ENCODE results near the gene ACVR2A. TPM values are rescaled to one million over a fixed set of nuclear protein-coding genes. Genes with fewer than 3 reads are reported as not detected.
A peak's percentile ranks its signal among the peaks of the same experiment; 100 is the strongest.

Gene ACVR2A
- total RNA-seq, 1 experiment from 2014 or later, result 13.4 TPM

- Histone ChIP-seq H3K9ac (ENCODE audit: extremely low read depth, insufficient read length, low read length) (no peak overlapping the region), H2BK20ac (ENCODE audit: low read depth, low read length, poor library complexity, severe bottlenecking) (no peak overlapping the region), H3K56ac (ENCODE audit: insufficient read length, low read depth, low read length) (no peak overlapping the region), H3K27ac (ENCODE audit: insufficient read length, low read depth, low read length) (no peak overlapping the region), H2AFZ (ENCODE audit: low read length) (no peak overlapping the region), H4K20me1 (ENCODE audit: control insufficient read depth, insufficient read depth, insufficient read length) (no peaks in the 10 kb centered on the region), H3T11ph (ENCODE audit: low read length) (no peak overlapping the region), H3K27me3 (ENCODE audit: insufficient read depth, low read length) (no peaks in the 10 kb centered on the region), H3K9me3 (ENCODE audit: control insufficient read depth, low read depth, low read length) (no peaks in the 10 kb centered on the region), H2BK15ac (ENCODE audit: low read depth, low read length) (no peak overlapping the region), H3K79me1 (ENCODE audit: insufficient read depth, low read depth, low read length, poor library complexity, severe bottlenecking) (no peaks in the 10 kb centered on the region), H3K4ac (ENCODE audit: low read depth, low read length) (no peak overlapping the region), H2BK5ac (ENCODE audit: insufficient read length, low read length) (no peak overlapping the region), H4K5ac (ENCODE audit: insufficient read length, low read depth, low read length) (no peak overlapping the region), H2BK12ac (ENCODE audit: insufficient read length, low read depth, low read length) (no peak overlapping the region), H3K23me2 (ENCODE audit: insufficient read length, low read depth, low read length, poor library complexity, severe bottlenecking) (no peaks in the 10 kb centered on the region), H3K14ac (ENCODE audit: insufficient read depth, low read length) (no peak overlapping the region), H3K79me2 (ENCODE audit: insufficient read depth, low read length) (no peaks in the 10 kb centered on the region), H3K4me1 (ENCODE audit: insufficient read depth, low read length) (no peaks in the 10 kb centered on the region), H3K23ac (ENCODE audit: insufficient read length, low read depth, low read length) (no peak overlapping the region), H3K18ac (ENCODE audit: insufficient read length, low read depth, low read length) (no peak overlapping the region), H3K4me2 (ENCODE audit: insufficient read depth, insufficient read length, low read length) (no peak overlapping the region), H2AK5ac (ENCODE audit: insufficient read length, low read length) (no peak overlapping the region), H4K8ac (replicated peaks; ENCODE audit: insufficient read length, low read depth, low read length) (no peak overlapping the region), H4K91ac (ENCODE audit: insufficient read length, low read depth, low read length) (no peak overlapping the region), H2BK120ac (ENCODE audit: low read depth, low read length, poor library complexity, severe bottlenecking) (no peak overlapping the region)
- DNase-seq, result no peak
- no peaks in the 10 kb centered on the region for H3K27me3 Mint-ChIP-seq (ENCODE audit: low read depth)
- H3K4me1 Mint-ChIP-seq, result peaks cover 7 to 8% of the 10 kb centered on the region in 2 experiments; a peak in 3 of 4 replicates
- no peak overlapping the region for H3K27ac Mint-ChIP-seq
- TF ChIP-seq CTCF (conservative IDR thresholded peaks at IDR 0.05), result peak; percentile 94
- no CpG with 5 or more reads among the region's 3 CpGs for WGBS (ENCODE audit: extremely low coverage, insufficient read length, low lambda C conversion rate)
- peaks cover 14 to 46% (median 36%) of the 10 kb centered on the region in 3 experiments; a peak in 5 of 7 replicates for H3K36me3 Mint-ChIP-seq (ENCODE audit: insufficient read depth in 1 of 3, low read depth in 3 of 3)
- no peaks in the 10 kb centered on the region for H3K9me3 Mint-ChIP-seq
- no peak overlapping the region for H3K4me3 Mint-ChIP-seq
Measured at GRCh38 chr2:147937744-147938349, 93.0 kb downstream of the ACVR2A start.

Data from H9 (cell line).